K562 (cell line): Measurements from ENCODE around the gene C16orf74. TPM values are rescaled to one million over a fixed set of nuclear protein-coding genes. Genes with fewer than 3 reads are reported as not detected.

ENCODE experiments used
- ATAC-seq: fragments of 200-7000 bp; cut with Tn5 transposase; 3 replicates; pipeline ENCODE4 v1.9.1; 2020; ENCODE audit warnings: moderate library complexity
- BruUV-seq: library from RNA; stranded (reverse); fragments of 400-500 nt; replicated peaks from 2 replicates; lab custom pipeline; 2021; lab: Mats Ljungman, UMichigan
- CTCF ChIA-PET: fragments of 300-600 bp; formaldehyde crosslinking; extraction: SDS; loops from one replicate; lab custom pipeline; 2021; ENCODE audit warnings: low intra/inter-chr PET ratio; lab: Yijun Ruan, JAX
- POLR2A ChIA-PET: fragments of 300-600, 350-650 bp; sonication (Branson Sonifier 250); formaldehyde crosslinking; extraction: SDS; loops from one replicate; lab custom pipeline; 2021; ENCODE audit warnings: antibody characterized with exemption, inconsistent platforms; lab: Yijun Ruan, JAX
- DNase-seq, 4 experiments: peaks; one replicate each; pipeline versions ENCODE4 v3.0.0 to v3.0.0-alpha.2; 2011 to 2018; ENCODE audit warnings: low spot score in 3 of 4, mixed read lengths in 3 of 4; ENCODE audit errors: extremely low read depth in 1 of 4
- FAIRE-seq: peaks from 2 replicates; lab custom pipeline; 2011; peaks lifted over from hg19 to GRCh38; lab: Jason Lieb, UNC
- H2AFZ ChIP-seq: 2 replicates; pipeline ENCODE4 v1.6.0; 2011; ENCODE audit warnings: low read depth, low read length, control low read depth, inconsistent platforms
- H3K27ac ChIP-seq: fragments of 200-600 bp; 3 replicates; pipeline ENCODE4 v1.8.0; 2011; ENCODE audit warnings: low read depth, mild to moderate bottlenecking, control low read depth, inconsistent platforms, low read length, moderate library complexity, mixed read lengths; ENCODE audit errors: extremely low read depth
- H3K27me3 ChIP-seq, 2 experiments: fragments of 300-600 bp in 1 of 2; 2 replicates in 1 of 2; 3 replicates in 1 of 2; pipeline versions ENCODE4 v1.6.0 to v1.8.0; 2011; ENCODE audit warnings: inconsistent platforms in 2 of 2, low read length in 2 of 2, mild to moderate bottlenecking in 1 of 2, mixed read lengths in 1 of 2, moderate library complexity in 1 of 2; ENCODE audit not compliant: control insufficient read depth in 2 of 2, insufficient read depth in 2 of 2
- H3K36me3 ChIP-seq: fragments of 300-600 bp; 3 replicates; pipeline ENCODE4 v1.8.0; 2011; ENCODE audit warnings: mild to moderate bottlenecking, low read length, inconsistent platforms; ENCODE audit not compliant: control insufficient read depth, insufficient read depth
- H3K4me1 ChIP-seq, 2 experiments: fragments of 200-600 bp in 1 of 2; replicated peaks in 1 of 2; 2 replicates in 1 of 2; 3 replicates in 1 of 2; pipeline versions ENCODE4 v1.5.1 to v1.8.0; 2011; ENCODE audit warnings: inconsistent platforms in 2 of 2, low read length in 2 of 2, mild to moderate bottlenecking in 1 of 2, mixed read lengths in 1 of 2, moderate library complexity in 1 of 2; ENCODE audit not compliant: control insufficient read depth in 2 of 2, insufficient read depth in 2 of 2
- H3K4me2 ChIP-seq: 2 replicates; pipeline ENCODE4 v1.6.1; 2011; ENCODE audit warnings: low read length, control low read depth, inconsistent platforms, mixed read lengths; ENCODE audit not compliant: insufficient read depth
- H3K4me3 ChIP-seq: fragments of 200-600 bp; sonication (generic), shearing (Covaris generic); 2 replicates; pipeline ENCODE4 v1.5.1; 2016; ENCODE audit warnings: control low read depth, inconsistent platforms
- H3K79me2 ChIP-seq: fragments of 200-600 bp; 3 replicates; pipeline ENCODE4 v1.8.0; 2011; ENCODE audit warnings: low read length, inconsistent platforms; ENCODE audit not compliant: control insufficient read depth, insufficient read depth
- H3K9ac ChIP-seq, 2 experiments: 2 replicates each; pipeline versions ENCODE4 v1.6.0 to v1.6.1; 2011; ENCODE audit warnings: low read depth in 2 of 2, low read length in 2 of 2, control low read depth in 1 of 2, inconsistent platforms in 1 of 2, mild to moderate bottlenecking in 1 of 2, mixed read lengths in 1 of 2; ENCODE audit not compliant: insufficient read depth in 1 of 2
- H3K9me1 ChIP-seq: one replicate; pipeline ENCODE4 v1.6.0; 2011; ENCODE audit warnings: inconsistent platforms, mild to moderate bottlenecking, low read length, moderate library complexity; ENCODE audit not compliant: control insufficient read depth, insufficient read depth
- H3K9me3 ChIP-seq: replicated peaks from 2 replicates; pipeline ENCODE4 v1.5.1; 2011; ENCODE audit warnings: low read depth, low read length, inconsistent platforms; ENCODE audit not compliant: control insufficient read depth, insufficient read depth
- H4K20me1 ChIP-seq: replicated peaks from 2 replicates; pipeline ENCODE4 v1.6.1; 2011; ENCODE audit warnings: low read length, inconsistent platforms, mixed read lengths; ENCODE audit not compliant: control insufficient read depth, insufficient read depth
- ARID1B ChIP-seq: fragments of 450-650 bp; IDR thresholded peaks from 2 replicates; pipeline ENCODE4 v1.6.1; 2016; ENCODE audit warnings: antibody characterized with exemption, mild to moderate bottlenecking, inconsistent platforms
- CEBPB ChIP-seq: fragments of 450-650 bp; IDR thresholded peaks from 2 replicates; pipeline ENCODE4 v1.6.1; 2016; ENCODE audit warnings: missing genetic modification characterization, missing compliant biosample characterization
- GABPB1 ChIP-seq: sonication (generic); formaldehyde crosslinking; IDR thresholded peaks from 2 replicates; pipeline ENCODE4 v1.8.0; 2022; ENCODE audit warnings: mild to moderate bottlenecking, missing genetic modification reagents
- KDM5B ChIP-seq: fragments of 200-600 bp; sonication (generic); IDR thresholded peaks from 2 replicates; pipeline ENCODE4 v1.6.1; 2012; ENCODE audit warnings: low read depth, mild to moderate bottlenecking, moderate library complexity, low read length, control low read depth, inconsistent platforms; ENCODE audit not compliant: insufficient replicate concordance
- MEIS2 ChIP-seq: fragments of 450-650 bp; IDR thresholded peaks from 2 replicates; pipeline ENCODE4 v1.6.1; 2014; ENCODE audit warnings: mild to moderate bottlenecking; ENCODE audit not compliant: partially characterized antibody
- NFYB ChIP-seq: IDR thresholded peaks from 2 replicates; pipeline ENCODE4 v1.6.1; 2011; ENCODE audit warnings: mild to moderate bottlenecking, moderate library complexity; ENCODE audit not compliant: insufficient read length; ENCODE audit errors: extremely low read depth
- NR2C2 ChIP-seq, 2 experiments: fragments of 200-800 bp in 1 of 2; sonication (Bioruptor generic) in 1 of 2; sonication (generic) in 1 of 2; formaldehyde crosslinking in 1 of 2; IDR thresholded peaks; 2 replicates each; pipeline versions ENCODE4 v1.6.1 to v1.8.0; 2016 to 2022; ENCODE audit warnings: mild to moderate bottlenecking in 1 of 2, missing compliant biosample characterization in 1 of 2, missing genetic modification characterization in 1 of 2, missing genetic modification reagents in 1 of 2
- NRF1 ChIP-seq, 2 experiments: fragments of 450-650 bp; IDR thresholded peaks in 1 of 2; conservative IDR thresholded peaks in 1 of 2; 2 replicates each; pipeline ENCODE4 v1.6.1; 2014; ENCODE audit warnings: mild to moderate bottlenecking in 2 of 2
- PBX2 ChIP-seq, 2 experiments: IDR thresholded peaks in 1 of 2; conservative IDR thresholded peaks in 1 of 2; 2 replicates each; pipeline ENCODE4 v1.6.1; 2016; ENCODE audit warnings: low read depth in 2 of 2, mild to moderate bottlenecking in 1 of 2, missing compliant biosample characterization in 1 of 2, missing genetic modification characterization in 1 of 2, moderate library complexity in 1 of 2
- PKNOX1 ChIP-seq: fragments of 450-650 bp; IDR thresholded peaks from 2 replicates; pipeline ENCODE4 v1.6.1; 2016
- RBM25 ChIP-seq: fragments of 200-400 bp; formaldehyde crosslinking; IDR thresholded peaks from 2 replicates; pipeline ENCODE4 v1.6.1; 2018; ENCODE audit warnings: low read length, low read depth, moderate library complexity; ENCODE audit not compliant: severe bottlenecking
- SP2 ChIP-seq: IDR thresholded peaks from 2 replicates; pipeline ENCODE4 v1.6.1; 2011; ENCODE audit warnings: mild to moderate bottlenecking, low read depth, low read length, moderate library complexity; ENCODE audit not compliant: poor library complexity, severe bottlenecking; ENCODE audit errors: extremely low read depth
- TAF9B ChIP-seq: fragments of 450-650 bp; IDR thresholded peaks from 2 replicates; pipeline ENCODE4 v1.6.1; 2018; ENCODE audit warnings: mild to moderate bottlenecking; ENCODE audit not compliant: partially characterized antibody
- WGBS: fragments of 100-300 bp; shearing (Covaris generic); methylation state at CpG from one replicate; pipeline ENCODE4 v1.1.6; 2016; ENCODE audit warnings: low coverage, mixed read lengths; ENCODE audit not compliant: insufficient coverage; ENCODE audit errors: missing lambda C conversion rate; 5-methylcytosine and 5-hydroxymethylcytosine counted together
- in situ Hi-C: fragments of 300-500 bp; cut with MboI; formaldehyde crosslinking; loops from 4 replicates; pipeline ENCODE4 v1.15.0; 2018; ENCODE audit warnings: inconsistent platforms, mixed read lengths
- intact Hi-C: fragments of 100-400 bp; cut with micrococcal nuclease; formaldehyde crosslinking; loops from 2 replicates; pipeline ENCODE4 v1.14.2; 2022
- polyA plus RNA-seq, 8 experiments: library from polyadenylated mRNA; depleted of rRNA in 4 of 8; stranded (reverse) in 5 of 8; unstranded in 3 of 8; fragments of >200 nt; fragmentation: Nextera tagmentation in 2 of 8; fragmentation: Illumina TruSeq in 1 of 8; extraction: Ambion mirVana in 2 of 8; extraction: Trizol in 1 of 8; gene quantifications; 2 replicates each; pipeline versions ENCODE4 v1.2.1 to v1.2.3, GENCODE V29; 2011 to 2014; ENCODE audit warnings: inconsistent platforms in 1 of 8, missing spikeins in 1 of 8
- total RNA-seq, 7 experiments: library from RNA; depleted of rRNA in 6 of 7; stranded (reverse); fragments of >200 nt in 6 of 7; fragmentation: Illumina TruSeq in 2 of 7; extraction: Trizol in 2 of 7; gene quantifications; 2 replicates each; pipeline versions ENCODE4 v1.2.1 to v1.2.3, GENCODE V29; 2011 to 2021; ENCODE audit warnings: low replicate concordance in 1 of 7

C16orf74 gene
- total and polyA plus RNA-seq, 9 of the 15 experiments (the other 6 are each of a cell fraction or from before 2014, with no cell fraction given) = not detected

GRCh38 chr16:85733839-85734170 lies 17.1 kb downstream of the C16orf74 start:
- FAIRE-seq = peak; percentile 91
- TF ChIP-seq GABPB1 (CRISPR knock-in tag) (0 out of 2 replicates have a peak, but pooled peaks have one; percentile 34), NRF1 (conservative IDR thresholded peaks at IDR 0.05 in 1 of 2, IDR thresholded peaks at IDR 0.05 in 1 of 2) (0 out of 4 replicates have a peak, but pooled peaks of 1 of the 2 experiments have one; percentile 17), PBX2 (CRISPR knock-in tag; IDR thresholded peaks at IDR 0.05; ENCODE audit: low read depth) (peak; percentile 81), PBX2 (tag; conservative IDR thresholded peaks at IDR 0.05; ENCODE audit: low read depth) (peak; percentile 93), MEIS2 (peak; percentile 69), NFYB (peak; percentile 57), TAF9B (no peak), CEBPB (tag) (no peak), RBM25 (peak; percentile 15), SP2 (peak; percentile 23), KDM5B (peak; percentile 45), ARID1B (no peak), PKNOX1 (peak; percentile 99), NR2C2 (CRISPR knock-in tag; IDR thresholded peaks at IDR 0.05) (no peak), NR2C2 (tag; IDR thresholded peaks at IDR 0.05) (no peak)
- Histone ChIP-seq H3K4me1 (peaks cover 2 to 19% of the 10 kb centered on the region in 2 experiments; a peak in 4 of 5 replicates), H3K27me3 (peaks cover 11 to 48% of the 10 kb centered on the region in 2 experiments; a peak in 4 of 5 replicates), H3K36me3 (no peaks in the 10 kb centered on the region), H2AFZ (no peak overlapping the region), H3K4me2 (peak overlapping the region; percentile 48), H3K9ac (no peak overlapping the region), H3K9me3 (no peaks in the 10 kb centered on the region), H3K9me1 (peaks cover 2% of the 10 kb centered on the region), H3K27ac (no peak overlapping the region), H3K79me2 (no peaks in the 10 kb centered on the region), H4K20me1 (peaks cover 7% of the 10 kb centered on the region), H3K4me3 (no peak overlapping the region)
- 14% methylated on average over 10 of the region's 11 CpGs for WGBS
- ChIA-PET CTCF (no interaction called here), POLR2A (interaction anchor here (0.6 to 0.9 kb wide), 4 partner anchors 8 to 923 kb away, joined by 3 to 4 read pairs (median 4); no protein-coding TSS in a partner anchor)
- in situ Hi-C loops = no loop called here
- peak; percentile 90 for ATAC-seq
- BruUV-seq = no TSS peak
- intact Hi-C loops = no loop called here
- peak; percentile 57 to 96 (median 92) for DNase-seq
